GM21515 (cell line): ENCODE measurements around the gene NATD1.

Experiments
- ATAC-seq: cut with Tn5 transposase; IDR thresholded peaks from one replicate; pipeline ENCODE4 v1.9.1; 2021; ENCODE audit not compliant: unreplicated experiment

NATD1 gene

DNA sequence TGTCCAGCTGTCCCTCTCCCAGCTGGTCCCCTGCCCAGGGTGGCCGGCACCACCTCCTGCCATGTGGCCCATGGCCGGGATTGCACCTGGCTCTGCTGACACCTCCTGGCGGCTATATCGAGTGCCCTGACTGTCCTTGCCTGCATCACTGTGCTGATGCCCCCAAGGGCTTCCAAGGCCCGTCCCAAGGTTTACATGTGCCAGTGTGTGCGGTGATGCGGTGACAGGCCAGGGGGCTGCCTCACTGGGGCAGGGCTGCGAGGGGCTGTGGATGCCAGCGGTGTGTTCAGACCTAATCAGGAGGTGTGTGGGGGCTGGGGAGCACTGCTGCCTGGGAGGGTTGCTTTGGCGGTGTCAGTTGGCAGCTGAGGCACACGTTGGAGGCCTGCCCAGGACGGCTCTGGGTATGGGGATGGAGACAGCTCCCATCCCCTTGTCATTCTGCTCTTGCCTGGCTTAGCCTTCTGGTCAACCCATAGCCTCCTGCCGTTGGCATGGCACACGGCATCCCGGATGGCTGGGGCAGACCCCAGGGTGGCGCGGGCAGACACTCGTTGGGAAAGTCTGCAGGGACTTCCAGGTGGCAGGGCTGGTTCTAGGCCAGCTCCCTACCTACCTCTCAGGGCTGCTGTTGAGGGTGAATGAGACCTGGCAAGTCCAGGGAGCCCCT lies 36.8 kb upstream of the NATD1 start:
- ATAC-seq, result no peak

DNA sequence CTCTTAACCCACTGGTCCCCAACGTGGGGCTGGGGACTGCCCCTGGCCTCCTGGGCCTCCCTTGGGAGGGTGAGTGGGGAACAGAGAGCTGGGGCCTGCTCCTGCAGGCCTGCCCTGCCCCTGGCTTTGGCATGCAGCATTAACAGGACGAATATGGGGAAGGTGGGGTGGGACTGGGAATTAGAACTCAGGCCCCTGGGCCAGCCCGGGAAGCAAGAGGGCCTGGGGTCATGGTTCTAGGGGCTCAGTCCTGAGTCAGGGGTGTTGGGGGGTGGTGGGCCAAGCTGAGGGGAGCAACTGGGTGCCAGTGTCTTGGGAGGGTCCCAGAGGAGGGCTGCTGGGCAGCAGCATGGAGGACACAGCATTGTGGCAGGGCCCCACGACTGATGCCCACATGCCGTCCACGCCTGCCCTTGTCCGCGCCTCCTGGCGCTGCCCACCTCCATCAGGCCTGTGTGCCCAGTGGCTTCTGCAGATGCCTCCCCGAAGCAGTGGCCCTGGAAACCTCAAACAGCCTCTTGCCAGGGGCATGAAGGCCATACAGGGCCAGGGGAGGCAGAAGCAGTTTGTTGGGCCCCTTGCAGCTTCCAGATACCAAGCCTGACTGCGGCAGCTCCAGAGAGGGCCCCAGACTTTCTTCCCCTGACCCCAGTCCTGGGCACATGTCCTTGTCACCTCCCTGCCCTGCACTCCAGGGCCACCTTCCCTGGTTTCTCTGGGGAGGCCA lies 36.1 kb upstream of the NATD1 start:
- no peak for ATAC-seq

DNA sequence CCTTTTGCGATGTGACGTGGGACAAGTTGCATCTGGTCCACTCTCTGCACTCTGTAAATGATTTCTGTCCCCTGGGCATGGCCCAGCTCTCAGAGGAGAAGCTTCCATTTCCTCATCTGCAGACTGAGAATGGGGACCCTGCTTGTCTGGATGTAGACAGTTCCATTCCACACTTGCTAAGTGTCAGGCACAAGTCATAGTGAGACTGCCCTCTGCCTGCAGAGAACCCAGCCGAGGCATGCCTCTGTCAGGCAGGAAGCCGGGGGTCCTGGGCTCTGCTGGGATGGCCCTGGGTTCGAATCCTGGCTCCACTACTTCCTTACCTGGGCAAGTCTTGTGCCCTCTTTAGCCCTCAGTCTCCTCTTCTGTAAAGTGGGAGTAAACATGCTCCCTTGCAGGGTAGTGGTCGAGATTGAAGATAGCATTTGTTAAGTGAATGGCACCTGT lies 35.4 kb upstream of the NATD1 start:
- no peak for ATAC-seq

- ATAC-seq, result no peak
These were observed 34.7 kb upstream of the NATD1 start for GRCh38 chr17:21287703-21288449.

- no peak for ATAC-seq
These were observed 33.9 kb upstream of the NATD1 start for GRCh38 chr17:21286909-21287702.

GRCh38 chr17:21286066-21286770 lies 33.0 kb upstream of the NATD1 start:
- ATAC-seq, result no peak

- ATAC-seq, result no peak
These were observed 32.2 kb upstream of the NATD1 start for GRCh38 chr17:21285164-21286065.

- ATAC-seq, result peak; percentile 73
These were observed 31.3 kb upstream of the NATD1 start, which contains the start of gene MAP2K3 for GRCh38 chr17:21284319-21285163. Gene MAP2K3 (plus strand): TSS chr17:21284711. CDS start chr17:21284921, 210 bp downstream.

DNA sequence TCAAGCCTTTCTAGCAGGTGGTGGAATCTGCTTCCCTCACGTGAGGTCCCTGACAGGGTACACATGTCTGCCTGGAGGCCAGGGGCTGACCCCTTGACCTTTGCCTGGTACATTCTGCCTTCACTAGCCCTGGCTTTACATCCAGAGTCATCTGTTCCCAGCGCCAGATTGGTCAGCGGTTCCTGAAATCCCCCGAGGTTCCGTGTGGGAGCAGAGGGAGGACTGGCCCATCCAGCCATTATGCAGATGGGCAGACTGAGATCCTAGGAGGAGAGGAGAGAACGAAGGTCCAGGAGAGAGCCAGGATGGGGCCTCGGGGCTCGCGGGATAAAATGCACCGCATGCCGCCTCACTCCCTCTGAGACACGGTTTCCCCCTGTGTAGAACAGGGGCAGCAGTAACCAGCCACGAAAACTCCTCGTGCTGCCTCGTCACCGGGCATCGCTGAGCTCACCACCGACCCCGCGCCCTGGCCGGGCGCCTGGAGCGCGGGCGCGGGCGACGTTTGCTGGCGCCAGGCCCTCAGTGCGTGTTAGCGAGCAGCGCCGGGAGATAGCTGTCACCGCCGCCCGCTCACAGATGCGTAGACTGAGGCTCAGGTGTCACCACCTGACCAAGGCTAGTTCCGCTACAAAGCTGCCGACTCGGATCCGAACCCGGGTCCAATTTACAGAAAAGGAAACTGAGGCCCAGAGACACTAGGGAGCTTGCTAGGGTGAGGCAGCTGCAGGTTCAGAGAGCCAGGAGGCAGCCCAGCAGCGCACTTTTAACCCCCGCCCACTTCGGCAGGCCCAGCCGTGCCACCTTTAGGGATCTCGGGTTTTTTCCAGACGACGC lies 30.5 kb upstream of the NATD1 start:
- peak; percentile 21 for ATAC-seq

- no peak for ATAC-seq
These were observed 29.6 kb upstream of the NATD1 start for GRCh38 chr17:21282850-21283249.

- no peak for ATAC-seq
These were observed 29.0 kb upstream of the NATD1 start for GRCh38 chr17:21282231-21282630.

DNA sequence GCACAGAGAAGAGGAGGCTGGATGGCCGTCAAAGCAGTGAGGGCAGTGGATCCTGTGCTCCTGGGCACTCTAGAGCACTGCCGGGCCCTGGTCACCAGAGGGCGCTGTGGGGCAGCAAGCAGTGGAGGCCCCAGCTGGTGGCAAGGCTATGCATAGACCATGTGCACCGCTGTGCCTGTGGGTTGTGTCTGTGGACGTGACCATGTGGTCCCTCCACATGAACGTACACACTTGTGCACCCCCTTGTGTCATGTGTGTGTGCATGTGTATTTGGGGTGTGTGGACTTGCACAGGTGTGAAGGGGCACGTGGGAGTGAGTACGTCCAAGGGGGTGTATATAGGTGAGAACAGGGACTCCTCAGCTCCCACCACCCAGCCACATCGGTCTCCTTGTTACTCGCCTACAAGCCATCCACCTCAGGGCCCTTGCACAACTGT lies 26.9 kb upstream of the NATD1 start:
- ATAC-seq, result peak; percentile 26

GRCh38 chr17:21279582-21279981 lies 26.4 kb upstream of the NATD1 start:
- no peak for ATAC-seq

DNA sequence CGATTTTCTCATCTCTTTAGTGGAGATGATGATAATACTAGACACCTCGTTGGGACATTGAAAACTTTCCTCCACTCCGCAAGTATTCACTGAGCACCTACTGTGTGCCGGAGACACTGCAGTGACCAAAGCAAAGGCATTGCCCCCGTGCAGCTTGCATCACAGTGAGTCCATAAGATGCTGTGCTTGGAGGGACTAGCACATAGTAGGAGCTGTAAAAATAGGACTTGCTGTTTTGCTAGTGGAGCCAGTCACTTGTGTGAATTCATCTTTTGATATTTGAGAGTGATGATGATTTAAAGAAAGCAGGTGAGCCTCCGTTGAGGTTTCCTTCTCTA lies 26.0 kb upstream of the NATD1 start:
- no peak for ATAC-seq

- ATAC-seq, result no peak
These were observed 25.4 kb upstream of the NATD1 start for GRCh38 chr17:21278450-21279197.

DNA sequence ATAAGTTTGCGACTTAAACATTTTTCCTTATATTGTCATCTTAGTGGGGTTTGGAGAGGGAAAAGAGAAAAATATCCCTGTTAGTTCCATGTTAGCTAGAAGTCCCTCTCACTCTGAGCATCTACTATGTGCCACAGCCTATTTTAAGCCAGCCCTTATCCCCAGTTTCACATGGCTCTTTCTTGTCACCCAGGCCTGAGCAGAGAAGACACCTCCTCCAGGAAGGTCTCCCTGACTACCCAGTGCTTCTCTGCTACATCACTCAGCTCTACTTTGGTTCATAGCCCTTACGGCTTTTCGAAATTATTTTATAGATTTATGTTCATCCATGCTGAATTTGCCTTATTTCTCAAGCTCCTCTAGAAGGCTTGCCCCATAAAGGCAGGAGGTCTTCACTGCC lies 24.1 kb upstream of the NATD1 start:
- ATAC-seq, result no peak

DNA sequence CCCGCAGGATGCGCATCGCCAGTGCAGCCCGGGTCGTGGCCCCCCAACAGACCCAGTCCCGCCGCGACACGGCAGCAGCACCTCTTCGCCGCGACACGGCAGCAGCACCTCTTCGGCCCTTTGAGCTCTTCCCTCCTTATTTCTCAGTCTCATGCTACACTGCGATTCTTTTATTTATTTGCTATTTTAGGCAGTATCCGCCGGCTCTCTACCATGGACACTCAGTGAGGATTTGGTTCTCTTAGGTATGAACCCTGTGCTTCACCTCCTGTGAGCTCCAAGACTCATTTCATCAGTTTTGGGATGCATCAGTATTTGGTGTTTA lies 23.0 kb upstream of the NATD1 start:
- ATAC-seq, result no peak
